ENCODE results near the gene ZNF689.
"Not testable (repeated sequence)": the region's sequence is repeated elsewhere in the genome, so short reads cannot be mapped to it uniquely, and the experiment has no call there.

Gene ZNF689

DNA sequence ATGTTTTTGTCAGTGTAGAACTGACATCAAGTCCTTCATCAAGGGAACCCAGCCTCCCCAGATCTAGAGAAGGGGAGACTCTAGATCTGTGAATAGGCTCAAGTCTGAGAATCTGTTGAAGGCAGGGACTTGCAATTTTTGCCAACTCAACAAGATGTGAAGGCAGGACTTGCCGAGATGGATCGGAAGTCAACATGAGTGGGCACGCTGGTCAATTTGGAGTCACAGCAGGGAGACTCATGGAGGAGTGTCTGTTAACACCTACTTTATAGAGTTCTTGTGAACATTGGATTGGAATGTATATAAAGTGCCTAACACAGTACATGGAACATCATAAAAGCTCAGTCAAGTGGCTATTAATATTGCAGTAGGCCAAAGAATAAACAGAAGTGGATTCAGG lies 10.0 kb downstream of the ZNF689 start:
- DNase-seq (ENCODE audit: low read depth), result no peak

GRCh38 chr16:30592871-30593270 lies 17.3 kb downstream of the ZNF689 start:
- DNase-seq (ENCODE audit: low read depth), result no peak

- not testable (repeated sequence) for DNase-seq (ENCODE audit: low read depth)
Measured at GRCh38 chr16:30590869-30591268, 19.3 kb downstream of the ZNF689 start.

- not testable (repeated sequence) for DNase-seq (ENCODE audit: low read depth)
Measured at GRCh38 chr16:30589582-30589981, 20.6 kb downstream of the ZNF689 start.

DNA sequence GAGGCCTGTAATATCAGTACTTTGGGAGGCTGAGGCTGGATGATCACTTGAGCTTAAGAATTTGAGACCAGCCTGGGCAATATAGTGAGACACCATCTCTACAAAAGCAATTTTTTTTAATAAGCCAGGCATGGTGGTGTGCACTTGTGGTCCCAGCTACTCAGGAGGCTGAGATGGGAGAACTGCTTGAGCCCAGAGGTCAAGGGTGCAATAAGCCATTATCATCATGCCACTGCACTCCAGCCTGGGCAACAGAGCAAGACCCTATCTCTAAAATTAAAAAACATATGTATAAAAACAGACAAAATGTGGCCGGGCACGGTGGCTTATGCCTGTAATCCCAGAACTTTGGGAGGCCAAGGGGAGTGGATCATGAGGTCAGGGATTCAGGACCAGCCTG lies 21.5 kb downstream of the ZNF689 start:
- DNase-seq (ENCODE audit: low read depth), result no peak

GRCh38 chr16:30585400-30586191 lies 24.6 kb downstream of the ZNF689 start, which contains the start of gene ZNF785:
TSS of gene ZNF785 (minus strand) at chr16:30585697. CDS start at chr16:30585611, 86 bp downstream.
- DNase-seq (ENCODE audit: low read depth), result peak; percentile 83

DNA sequence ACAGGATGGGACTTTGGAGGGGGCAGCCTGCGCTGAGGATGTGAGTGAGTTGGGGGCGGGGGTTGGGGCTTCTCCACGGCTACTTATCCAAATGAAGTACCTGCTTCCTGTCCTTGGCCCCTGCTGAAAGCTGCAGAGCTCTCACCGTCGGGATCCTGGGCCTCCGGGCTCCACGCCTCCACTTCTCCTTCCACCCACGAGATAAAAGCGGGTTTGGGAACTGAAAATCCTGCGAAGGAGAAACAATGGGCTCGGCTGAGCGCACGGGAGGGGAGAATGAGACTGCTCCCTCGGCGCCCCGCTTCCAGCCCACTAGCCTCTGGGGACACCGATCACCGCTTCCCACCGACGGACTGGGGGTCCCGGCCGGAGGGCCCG lies 25.2 kb downstream of the ZNF689 start:
- DNase-seq (ENCODE audit: low read depth), result no peak

DNA sequence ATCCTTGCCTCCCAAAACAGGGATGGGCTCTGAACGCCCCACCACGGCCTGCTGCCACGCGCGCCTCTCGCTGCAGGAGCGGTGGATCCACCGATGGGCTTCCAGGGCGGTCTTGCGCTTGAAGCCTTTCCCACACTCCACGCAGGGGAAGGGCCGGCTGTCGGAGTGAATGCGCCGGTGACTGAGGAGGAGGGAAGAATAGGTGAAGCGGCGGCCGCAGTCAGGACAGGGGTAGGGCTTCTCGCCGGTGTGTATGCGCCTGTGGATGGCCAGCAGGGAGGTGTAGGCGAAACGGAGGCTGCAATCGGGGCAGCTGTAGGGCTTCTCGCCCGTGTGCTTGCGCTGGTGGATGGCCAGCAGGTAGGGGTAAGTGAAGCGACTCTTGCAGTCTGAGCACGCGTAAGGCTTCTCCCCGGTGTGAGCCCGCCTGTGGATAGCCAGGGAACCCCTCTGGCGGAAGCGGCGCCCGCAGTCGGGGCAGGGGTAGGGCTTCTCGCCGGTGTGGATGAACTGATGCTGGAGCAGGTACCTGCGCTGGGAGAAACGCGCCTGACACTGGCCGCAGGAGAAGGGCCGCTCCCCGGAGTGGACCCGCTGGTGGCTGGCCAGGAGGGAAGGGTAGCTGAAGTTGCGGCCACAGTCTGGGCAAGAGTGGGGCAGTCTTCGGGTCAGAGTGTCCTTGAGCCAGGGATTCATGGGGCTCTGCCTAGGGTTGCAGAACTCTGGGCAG lies 27.4 kb downstream of the ZNF689 start:
- no peak for DNase-seq (ENCODE audit: low read depth)

DNA sequence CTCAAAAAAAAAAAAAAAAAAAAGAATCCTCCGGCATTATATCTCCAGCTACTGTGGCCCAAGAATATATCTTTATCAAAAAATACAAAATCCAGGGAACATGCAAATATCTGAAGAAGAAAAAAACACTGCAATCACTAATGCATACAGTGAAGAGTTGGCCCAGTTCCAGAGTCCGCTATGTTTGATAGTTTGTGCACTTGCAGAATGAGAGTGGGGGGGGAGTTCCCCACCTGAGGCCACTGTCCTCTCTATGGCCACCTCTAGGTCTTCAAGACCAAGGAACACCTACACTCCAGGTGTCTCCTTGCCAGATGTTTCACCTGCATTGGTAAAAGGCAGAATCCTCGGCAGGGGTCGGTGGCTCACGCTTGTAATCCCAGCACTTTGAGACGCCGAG lies 28.7 kb downstream of the ZNF689 start:
- no peak for DNase-seq (ENCODE audit: low read depth)

GRCh38 chr16:30574678-30575077 lies 35.5 kb downstream of the ZNF689 start:
- no peak for DNase-seq (ENCODE audit: low read depth)

DNA sequence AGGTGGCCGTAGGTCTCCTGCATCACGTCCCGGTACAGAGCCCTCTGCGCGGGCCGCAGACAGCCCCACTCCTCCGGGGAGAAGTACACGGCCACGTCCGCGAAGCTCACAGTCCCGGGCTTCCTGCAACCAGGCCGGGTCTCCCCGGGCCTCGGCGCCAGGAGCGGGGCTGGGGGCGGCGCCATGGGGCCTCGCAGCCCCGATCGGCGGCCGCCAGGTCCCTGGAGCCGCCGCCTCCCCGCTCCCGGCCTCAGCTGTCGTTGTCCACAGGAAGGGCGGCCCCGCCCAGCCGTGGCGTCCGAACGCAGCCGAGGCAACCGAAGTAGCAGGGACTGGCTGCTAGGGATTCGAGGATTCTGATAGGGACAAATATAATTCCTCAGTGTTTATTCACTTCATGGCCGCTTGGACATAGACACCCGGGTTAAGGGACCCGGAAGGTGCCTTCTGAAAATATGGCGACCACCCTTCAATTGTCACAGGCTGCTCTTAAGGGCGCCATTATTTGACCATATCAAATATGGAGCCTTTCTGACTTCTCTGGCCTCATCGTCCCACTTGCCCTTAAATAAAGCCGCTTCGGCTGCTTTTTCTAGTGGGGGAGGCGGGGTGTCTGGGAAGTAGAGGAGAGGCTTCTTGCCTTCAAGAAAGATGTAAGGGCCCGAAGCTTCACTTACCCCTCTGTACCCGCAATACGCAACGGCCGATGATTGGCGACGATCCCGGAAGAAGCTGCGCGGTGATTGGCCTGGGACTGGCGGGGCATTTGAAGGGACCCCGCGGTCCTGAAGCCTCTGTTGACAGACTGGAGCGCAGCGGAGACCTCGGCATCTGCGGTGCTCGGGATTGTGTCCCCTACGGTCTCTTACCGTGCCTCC lies 38.5 kb downstream of the ZNF689 start, which contains the start of gene ZNF688:
Gene ZNF688 (minus strand): TSS at position 270 of the 878 bp plus-strand sequence. CDS start 85 bp downstream, at position 185.
- peak; percentile 87 for DNase-seq (ENCODE audit: low read depth)

GRCh38 chr16:30570636-30571444 lies 39.3 kb downstream of the ZNF689 start:
- no peak for DNase-seq (ENCODE audit: low read depth)

- DNase-seq (ENCODE audit: low read depth), result no peak
Measured at GRCh38 chr16:30569746-30570635, 40.2 kb downstream of the ZNF689 start.

- no peak for DNase-seq (ENCODE audit: low read depth)
Measured at GRCh38 chr16:30569281-30569680, 40.9 kb downstream of the ZNF689 start.

DNA sequence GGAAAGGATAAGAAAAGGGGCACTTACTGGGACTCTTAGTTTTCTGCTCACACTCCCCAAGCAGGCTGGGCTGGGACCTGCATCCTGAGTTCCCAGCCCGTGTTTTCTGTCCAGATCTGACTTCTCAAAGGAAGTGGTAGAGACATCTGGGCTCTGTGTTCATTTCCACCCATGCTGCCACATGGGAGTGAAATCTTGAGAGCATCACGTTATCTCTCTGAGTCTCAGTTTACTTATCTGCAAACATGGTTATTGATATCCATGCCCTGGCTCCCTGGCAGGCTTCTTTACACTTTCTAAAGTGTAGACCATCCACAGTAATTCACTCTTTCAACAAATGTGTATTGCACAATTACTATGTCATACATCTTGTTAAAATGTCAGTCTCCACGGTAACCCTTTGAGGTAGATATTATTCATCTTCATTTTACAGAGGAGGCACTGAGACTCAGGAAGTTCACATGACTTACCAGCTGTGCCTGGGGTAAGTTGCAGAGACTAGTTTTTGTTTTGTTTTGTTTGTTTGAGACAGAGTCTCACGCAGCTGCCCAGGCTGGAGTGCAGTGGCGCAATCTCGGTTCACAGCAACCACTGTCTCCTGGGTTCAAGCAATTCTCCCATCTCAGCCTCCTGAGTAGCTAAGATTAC lies 42.1 kb downstream of the ZNF689 start:
- DNase-seq (ENCODE audit: low read depth), result no peak

DNA sequence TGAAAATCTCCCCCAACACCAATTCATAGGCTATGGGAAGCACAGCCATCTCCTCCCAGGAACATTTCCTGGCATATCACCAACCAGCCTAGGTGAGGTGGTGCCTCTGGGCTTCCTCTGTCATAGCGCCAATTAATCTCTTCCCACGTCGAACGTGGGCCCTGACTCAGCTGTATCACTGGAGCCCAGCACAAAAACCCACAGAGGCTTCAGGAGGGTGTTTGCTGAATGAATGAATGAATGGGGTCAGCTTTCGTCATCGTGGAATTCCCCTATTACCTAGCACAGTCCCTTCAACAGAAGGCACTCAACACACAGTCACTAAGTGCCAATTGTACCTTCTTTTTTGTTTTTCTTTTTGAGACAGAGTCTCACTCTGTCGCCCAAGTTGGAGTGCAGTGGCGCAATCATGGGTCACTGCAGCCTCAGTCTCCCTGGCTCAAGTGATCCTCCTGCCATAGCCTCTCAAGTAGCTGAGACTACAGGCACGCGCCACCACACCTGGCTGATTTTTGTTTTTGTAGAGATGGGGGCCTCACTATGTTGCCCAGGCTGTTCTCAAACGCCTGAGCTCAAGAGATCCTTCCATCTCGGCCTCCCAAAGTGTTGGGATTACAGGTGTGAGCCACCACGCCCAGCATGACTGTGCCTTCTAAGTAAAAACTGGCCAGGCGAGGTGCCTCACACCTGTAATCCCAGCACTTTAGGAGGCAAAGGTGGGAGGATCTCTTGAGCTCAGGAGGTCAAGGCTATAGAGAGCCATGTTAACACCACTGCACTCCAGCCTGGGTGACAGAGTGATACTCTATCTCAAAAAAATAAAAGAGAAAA lies 42.8 kb downstream of the ZNF689 start:
- DNase-seq (ENCODE audit: low read depth), result no peak

- no peak for DNase-seq (ENCODE audit: low read depth)
Measured at GRCh38 chr16:30566531-30566930, 43.7 kb downstream of the ZNF689 start.

- DNase-seq (ENCODE audit: low read depth), result no peak
Measured at GRCh38 chr16:30565984-30566383, 44.2 kb downstream of the ZNF689 start.

DNA sequence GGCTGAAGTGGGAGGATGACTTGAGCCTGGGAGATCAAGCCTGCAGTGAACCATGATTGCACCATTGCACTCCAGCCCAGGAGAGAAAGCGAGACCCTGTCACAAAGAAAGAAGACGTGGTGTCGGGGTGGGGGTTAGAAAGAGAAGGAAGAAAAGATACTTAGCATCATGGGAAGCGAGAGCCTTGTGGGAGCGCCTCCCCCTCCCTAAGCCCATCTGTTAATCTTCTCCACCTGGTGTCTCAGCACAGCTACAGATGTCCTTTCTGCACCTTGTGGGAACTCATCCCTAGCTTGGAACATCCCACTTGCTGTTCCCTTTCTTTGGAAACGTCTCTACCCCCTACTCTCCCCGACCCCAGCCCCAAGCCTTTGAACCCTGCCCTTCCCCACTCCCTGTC lies 44.7 kb downstream of the ZNF689 start:
- no peak for DNase-seq (ENCODE audit: low read depth)

All from stimulated activated CD8-positive, alpha-beta memory T cell treated with anti-CD3 and anti-CD28 coated beads, Interleukin-7, amount 100 ng/mL, for 24 hours (primary cell).